MG63 (cell line): ENCODE measurements around the gene PDK2. TPM values are rescaled to one million over a fixed set of nuclear protein-coding genes. Genes with fewer than 3 reads are reported as not detected.

Source experiments
- DNase-seq: peaks from one replicate; pipeline ENCODE4 v3.0.0-alpha.2; 2020
- H3K27me3 ChIP-seq: fragments of 250-450 bp; sonication (Bioruptor Pico); 2 replicates; pipeline ENCODE4 v1.5.1; 2020; ENCODE audit warnings: mild to moderate bottlenecking, moderate library complexity
- H3K36me3 ChIP-seq: fragments of 250-450 bp; sonication (Bioruptor Pico); 2 replicates; pipeline ENCODE4 v1.5.1; 2020; ENCODE audit warnings: mild to moderate bottlenecking, moderate library complexity
- H3K4me3 ChIP-seq: fragments of 250-450 bp; sonication (Bioruptor Pico); 2 replicates; pipeline ENCODE4 v1.5.1; 2020; ENCODE audit warnings: mild to moderate bottlenecking, moderate library complexity
- H3K9me3 ChIP-seq: fragments of 250-450 bp; sonication (Bioruptor Pico); 2 replicates; pipeline ENCODE4 v1.5.1; 2020; ENCODE audit warnings: mild to moderate bottlenecking, moderate library complexity
- total RNA-seq: library from RNA; depleted of rRNA; stranded (reverse); fragments of >200 nt; shearing (Covaris generic); gene quantifications from 2 replicates; pipeline ENCODE4 v1.2.3, GENCODE V29; 2014; ENCODE audit warnings: low replicate concordance; rRNA removed

PDK2 gene
- total RNA-seq, 1 experiment from 2014 or later: 25.8 TPM

DNA sequence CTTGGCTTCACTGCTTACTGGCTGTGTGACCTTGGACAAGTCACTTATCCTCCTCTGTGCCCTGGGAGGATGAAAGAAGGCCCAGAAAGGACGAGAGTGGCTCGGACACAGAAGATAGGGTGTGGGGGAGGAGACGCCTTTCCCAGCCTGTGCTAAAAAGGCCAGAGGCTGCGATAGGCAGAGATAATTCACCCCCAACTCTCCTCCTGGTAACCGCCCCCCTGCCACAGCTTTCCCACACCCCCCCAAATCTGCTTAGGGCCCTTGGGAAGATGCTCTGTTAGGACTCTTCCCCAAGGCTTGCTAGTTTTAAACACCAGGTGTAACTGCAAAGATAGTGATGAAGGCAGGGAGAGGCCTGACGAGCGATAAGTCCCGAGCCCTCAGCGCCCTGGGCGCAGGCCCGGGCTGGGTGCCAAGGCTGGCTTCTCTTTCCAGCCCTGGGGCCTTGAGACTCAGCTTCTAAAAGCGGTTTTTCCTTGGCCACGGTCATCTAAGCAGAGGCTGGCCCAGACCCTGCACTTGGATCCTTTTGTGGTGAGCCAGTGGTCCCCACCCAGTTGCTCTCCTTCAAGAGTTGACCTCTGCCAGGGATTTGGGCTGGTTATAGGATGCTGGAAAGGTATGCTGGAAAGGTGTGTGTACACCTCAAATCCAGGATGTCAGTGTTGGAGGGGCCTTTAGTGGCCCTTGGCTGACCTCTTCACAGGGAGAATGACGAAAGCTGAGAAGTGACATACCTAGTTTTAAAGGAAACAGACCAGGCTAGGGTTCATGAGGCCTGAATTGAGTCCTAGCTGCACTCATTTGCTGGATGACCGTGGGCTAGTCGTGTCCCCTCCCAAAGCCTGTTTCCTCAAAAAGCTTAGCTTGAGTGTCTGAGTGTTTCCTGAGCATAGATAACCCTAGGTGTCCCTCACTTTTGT, 58.8 kb downstream of the PDK2 start:
- H3K36me3 ChIP-seq: peaks cover 4% of the 10 kb centered on the region
- H3K27me3 ChIP-seq: no peaks in the 10 kb centered on the region
- peak; percentile 84 for DNase-seq
- H3K9me3 ChIP-seq: no peaks in the 10 kb centered on the region
- H3K4me3 ChIP-seq: no peak overlapping the region

DNA sequence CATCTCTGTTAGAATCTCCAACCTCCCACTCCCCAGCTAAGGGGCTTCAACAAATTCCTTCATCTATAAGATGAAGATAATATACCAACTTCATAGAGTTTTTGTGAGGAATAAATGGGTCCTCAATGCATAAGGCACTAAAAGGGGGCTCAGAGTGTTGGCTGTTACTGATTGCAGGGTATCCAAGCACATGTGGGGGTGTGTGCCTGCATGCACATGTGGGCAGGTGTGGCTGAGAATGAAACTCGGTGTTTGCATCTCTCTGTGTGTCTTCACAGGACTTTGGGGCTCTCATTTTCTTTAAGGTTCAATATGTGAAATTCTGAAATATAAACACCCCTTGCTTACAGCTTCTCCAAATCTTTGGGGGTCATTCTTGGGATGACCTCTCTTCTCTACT, 59.5 kb downstream of the PDK2 start:
- no peak overlapping the region for H3K4me3 ChIP-seq
- no peaks in the 10 kb centered on the region; the same call in 1 of the 2 replicates for H3K36me3 ChIP-seq
- DNase-seq: no peak
- H3K27me3 ChIP-seq: no peaks in the 10 kb centered on the region
- H3K9me3 ChIP-seq: no peaks in the 10 kb centered on the region

- H3K9me3 ChIP-seq: no peaks in the 10 kb centered on the region
- no peaks in the 10 kb centered on the region for H3K36me3 ChIP-seq
- no peaks in the 10 kb centered on the region for H3K27me3 ChIP-seq
- peak; percentile 58 for DNase-seq
- no peak overlapping the region for H3K4me3 ChIP-seq
Measured at GRCh38 chr17:50155115-50155819, 60.1 kb downstream of the PDK2 start.

GRCh38 chr17:50157891-50158290, 62.7 kb downstream of the PDK2 start:
- Histone ChIP-seq H3K4me3 (no peak overlapping the region), H3K9me3 (no peaks in the 10 kb centered on the region), H3K36me3 (no peaks in the 10 kb centered on the region), H3K27me3 (no peaks in the 10 kb centered on the region)
- no peak for DNase-seq

DNA sequence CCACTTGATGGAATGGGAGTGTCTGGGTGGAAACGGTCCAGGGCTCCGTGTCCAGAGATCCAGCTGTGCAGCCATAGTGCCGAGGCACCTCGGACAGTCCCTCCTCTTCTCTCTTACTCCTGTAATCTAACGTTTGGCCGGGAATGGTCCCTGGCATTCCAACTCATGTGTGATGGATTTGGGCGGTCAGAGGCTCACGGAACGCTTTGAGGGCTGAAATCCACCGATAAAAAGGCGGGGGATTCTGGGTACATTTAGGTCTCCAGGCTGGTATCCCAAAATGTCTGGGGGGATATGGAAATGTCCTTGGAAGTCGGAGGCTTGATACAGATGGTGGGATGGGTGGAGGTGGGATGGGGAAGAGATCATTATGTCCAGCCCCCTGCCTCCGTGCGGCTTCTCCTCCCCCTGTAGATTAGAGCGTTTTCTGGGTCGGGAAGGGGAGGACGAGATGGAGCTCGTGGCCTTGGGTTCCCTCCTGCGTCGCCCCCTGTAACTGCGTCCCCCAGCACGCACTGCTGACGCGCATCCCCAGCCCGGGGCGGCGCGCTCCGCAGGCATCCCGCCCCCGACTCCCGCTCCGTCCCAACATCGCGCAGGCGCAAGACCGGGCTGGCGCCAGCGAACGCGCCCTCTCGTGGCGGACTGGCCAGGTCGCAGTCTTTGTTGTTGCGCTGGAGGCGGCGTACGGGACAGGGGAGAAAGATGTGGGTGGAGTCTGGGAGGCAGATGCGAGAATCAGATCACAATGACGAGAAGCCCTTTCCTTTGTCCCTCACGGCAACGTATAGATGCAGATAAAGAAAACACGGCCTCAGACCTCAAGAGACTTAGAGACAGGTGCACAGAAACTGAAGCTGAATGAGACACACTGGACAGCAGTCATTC, 66.1 kb downstream of the PDK2 start:
- DNase-seq: peak; percentile 90
- no peaks in the 10 kb centered on the region for H3K36me3 ChIP-seq
- no peaks in the 10 kb centered on the region for H3K9me3 ChIP-seq
- H3K4me3 ChIP-seq: peak overlapping the region; percentile 55
- no peaks in the 10 kb centered on the region for H3K27me3 ChIP-seq

Other genes starting within 250 kb of the PDK2 start
- not detected in 2 replicates for gene TAC4, start 247.3 kb upstream of the PDK2 start, total RNA-seq
- gene DLX4, start 126.2 kb upstream of the PDK2 start, total RNA-seq: 6.1 and 8.6 TPM in 2 replicates
- gene DLX3, start 100.1 kb upstream of the PDK2 start, total RNA-seq: 2.5 and 5.3 TPM in 2 replicates
- gene ITGA3, start 39.2 kb upstream of the PDK2 start, total RNA-seq: 162 and 248 TPM in 2 replicates
- not detected in 2 replicates for gene SAMD14, start 34.8 kb downstream of the PDK2 start, total RNA-seq
- 56.1 and 68.2 TPM in 2 replicates for gene PPP1R9B, start 55.3 kb downstream of the PDK2 start, total RNA-seq
- 1.1 TPM in 1 of 2 replicates, not detected in the other for gene SGCA, start 70.7 kb downstream of the PDK2 start, total RNA-seq
- 261 and 431 TPM in 2 replicates for gene COL1A1, start 106.3 kb downstream of the PDK2 start, total RNA-seq
- gene TMEM92, start 179.1 kb downstream of the PDK2 start, total RNA-seq: not detected in 2 replicates